22Rv1 (cell line): ENCODE measurements around the gene WDFY2.

ENCODE experiments used
- CTCF ChIP-seq: fragments of 450-650 bp; IDR thresholded peaks from 2 replicates; pipeline ENCODE4 v1.5.1; 2017; ENCODE audit warnings: mild to moderate bottlenecking
- ZFX ChIP-seq: fragments of 450-650 bp; IDR thresholded peaks from 2 replicates; pipeline ENCODE4 v1.6.1; 2017; ENCODE audit warnings: antibody characterized with exemption, borderline replicate concordance

DNA sequence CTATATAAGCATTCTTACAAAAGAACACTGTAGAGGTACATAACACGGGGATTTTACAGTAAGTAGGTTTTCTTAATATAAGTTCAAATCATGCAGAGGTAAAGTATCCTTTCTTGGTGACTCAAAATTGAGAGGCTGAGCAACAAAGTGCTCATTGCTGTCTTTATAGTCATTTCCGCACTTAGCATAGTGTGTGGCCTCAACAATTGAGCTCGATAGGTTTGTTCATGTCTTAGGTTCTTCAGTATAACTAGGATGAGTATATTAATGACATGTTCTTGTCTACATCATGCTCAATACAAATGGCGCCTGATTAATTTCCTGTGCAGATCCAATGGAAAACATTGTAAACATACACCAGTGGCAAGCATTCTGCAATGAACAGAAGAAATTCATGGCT, 1.4 kb downstream of the WDFY2 start:
- TF ChIP-seq CTCF (no peak), ZFX (no peak)
